ENCODE measurements around the gene MT1F. TPM values are rescaled to one million over a fixed set of nuclear protein-coding genes. Genes with fewer than 3 reads are reported as not detected.
"Not testable (repeated sequence)": the region's sequence is repeated elsewhere in the genome, so short reads cannot be mapped to it uniquely, and the experiment has no call there.

Gene MT1F
- total RNA-seq, 6 donors from 2014 or later, result 4.7 to 21.0 (median 8.6) TPM

GRCh38 chr16:56672761-56673536 is 15.2 kb downstream of the MT1F start:
- Histone ChIP-seq H3K27me3 (peaks cover 0 to 25% (median 10%) of the 10 kb centered on the region in 4 donors), H3K9me3 (no peaks in the 10 kb centered on the region), H3K27ac (no peak overlapping the region), H3K36me3 (no peaks in the 10 kb centered on the region), H3K4me3 (no peak overlapping the region), H3K4me1 (peaks cover 8 to 25% (median 20%) of the 10 kb centered on the region in 4 donors)
- TF ChIP-seq POLR2A (IDR thresholded peaks at IDR 0.05), result no peak
- TF ChIP-seq CTCF (IDR thresholded peaks at IDR 0.05), result no peak
- no peak for TF ChIP-seq POLR2AphosphoS5 (IDR thresholded peaks at IDR 0.05)
- no peak for TF ChIP-seq EP300 (IDR thresholded peaks at IDR 0.05)
- WGBS, 2 donors, result 76 to 84% methylated on average over 9 to 11 of the region's 11 CpGs
- DNase-seq (no peak), ATAC-seq (ENCODE audit: low FRiP score in 2 of 2) (no peak)

GRCh38 chr16:56673921-56674320 is 16.2 kb downstream of the MT1F start:
- TF ChIP-seq CTCF (IDR thresholded peaks at IDR 0.05) (peak; percentile 38 to 62 (median 53)), EP300 (IDR thresholded peaks at IDR 0.05) (no peak)
- H3K4me1 ChIP-seq, result peaks cover 5 to 20% (median 15%) of the 10 kb centered on the region in 4 donors
- WGBS, 2 donors, result 38 to 43% methylated on average over 12 of the region's 12 CpGs
- DNase-seq (no peak), ATAC-seq (ENCODE audit: low FRiP score in 2 of 2) (peak in 1 of 2 donors; percentile 47)
- H3K27me3 ChIP-seq, result peaks cover 0 to 19% (median 7%) of the 10 kb centered on the region in 4 donors
- no peaks in the 10 kb centered on the region for H3K9me3 ChIP-seq
- H3K4me3 ChIP-seq, result no peak overlapping the region
- no peaks in the 10 kb centered on the region for H3K36me3 ChIP-seq
- H3K27ac ChIP-seq, result no peak overlapping the region

GRCh38 chr16:56674570-56674969 is 16.8 kb downstream of the MT1F start:
- WGBS, 2 donors, result 87 to 89% methylated on average over 6 of the region's 6 CpGs
- DNase-seq; H3K4me3 ChIP-seq; H3K9me3 ChIP-seq; H3K27ac ChIP-seq; ATAC-seq (ENCODE audit: low FRiP score in 2 of 2); H3K36me3 ChIP-seq: not testable (repeated sequence)
- Histone ChIP-seq H3K27me3 (peaks cover 0 to 14% (median 4%) of the 10 kb centered on the region in 4 donors), H3K4me1 (peaks cover 2 to 15% (median 10%) of the 10 kb centered on the region in 4 donors)

GRCh38 chr16:56675685-56676210 is 18.0 kb downstream of the MT1F start:
- peaks cover 0 to 12% (median 7%) of the 10 kb centered on the region in 4 donors for H3K4me1 ChIP-seq
- H3K27me3 ChIP-seq, result peaks cover 0 to 6% (median 3%) of the 10 kb centered on the region in 4 donors
- DNase-seq (peak in 1 of 2 donors; percentile 87), ATAC-seq (ENCODE audit: low FRiP score in 2 of 2) (peak in 1 of 2 donors; percentile 45)
- no peak overlapping the region for H3K27ac ChIP-seq
- 9 to 10% methylated on average over 23 to 31 of the region's 32 CpGs for WGBS, 2 donors
- H3K36me3 ChIP-seq, result no peaks in the 10 kb centered on the region
- H3K9me3 ChIP-seq, result no peaks in the 10 kb centered on the region
- TF ChIP-seq POLR2A (IDR thresholded peaks at IDR 0.05) (no peak), EP300 (IDR thresholded peaks at IDR 0.05) (no peak), CTCF (IDR thresholded peaks at IDR 0.05) (no peak), POLR2AphosphoS5 (IDR thresholded peaks at IDR 0.05) (no peak)
- H3K4me3 ChIP-seq, result peak overlapping the region in 3 of 4 donors; percentile 34 to 42 (median 35)

GRCh38 chr16:56677474-56677873 is 19.7 kb downstream of the MT1F start:
- WGBS, 2 donors, result 78 to 95% methylated on average over 1 to 3 of the region's 3 CpGs
- Histone ChIP-seq H3K4me1 (peaks cover 9 to 23% (median 14%) of the 10 kb centered on the region in 4 donors), H3K36me3 (no peaks in the 10 kb centered on the region), H3K27me3 (peaks cover 0 to 6% (median 3%) of the 10 kb centered on the region in 4 donors), H3K4me3 (no peak overlapping the region), H3K27ac (no peak overlapping the region), H3K9me3 (no peaks in the 10 kb centered on the region)
- ATAC-seq (ENCODE audit: low FRiP score in 2 of 2) (no peak), DNase-seq (no peak)
- TF ChIP-seq CTCF (IDR thresholded peaks at IDR 0.05), result no peak
- TF ChIP-seq POLR2AphosphoS5 (IDR thresholded peaks at IDR 0.05), result no peak
- no peak for TF ChIP-seq EP300 (IDR thresholded peaks at IDR 0.05)
- TF ChIP-seq POLR2A (IDR thresholded peaks at IDR 0.05), result no peak
